ENCODE results near the gene TASP1.
"Not testable (repeated sequence)": the region's sequence is repeated elsewhere in the genome, so short reads cannot be mapped to it uniquely, and the experiment has no call there.

Gene TASP1

DNA sequence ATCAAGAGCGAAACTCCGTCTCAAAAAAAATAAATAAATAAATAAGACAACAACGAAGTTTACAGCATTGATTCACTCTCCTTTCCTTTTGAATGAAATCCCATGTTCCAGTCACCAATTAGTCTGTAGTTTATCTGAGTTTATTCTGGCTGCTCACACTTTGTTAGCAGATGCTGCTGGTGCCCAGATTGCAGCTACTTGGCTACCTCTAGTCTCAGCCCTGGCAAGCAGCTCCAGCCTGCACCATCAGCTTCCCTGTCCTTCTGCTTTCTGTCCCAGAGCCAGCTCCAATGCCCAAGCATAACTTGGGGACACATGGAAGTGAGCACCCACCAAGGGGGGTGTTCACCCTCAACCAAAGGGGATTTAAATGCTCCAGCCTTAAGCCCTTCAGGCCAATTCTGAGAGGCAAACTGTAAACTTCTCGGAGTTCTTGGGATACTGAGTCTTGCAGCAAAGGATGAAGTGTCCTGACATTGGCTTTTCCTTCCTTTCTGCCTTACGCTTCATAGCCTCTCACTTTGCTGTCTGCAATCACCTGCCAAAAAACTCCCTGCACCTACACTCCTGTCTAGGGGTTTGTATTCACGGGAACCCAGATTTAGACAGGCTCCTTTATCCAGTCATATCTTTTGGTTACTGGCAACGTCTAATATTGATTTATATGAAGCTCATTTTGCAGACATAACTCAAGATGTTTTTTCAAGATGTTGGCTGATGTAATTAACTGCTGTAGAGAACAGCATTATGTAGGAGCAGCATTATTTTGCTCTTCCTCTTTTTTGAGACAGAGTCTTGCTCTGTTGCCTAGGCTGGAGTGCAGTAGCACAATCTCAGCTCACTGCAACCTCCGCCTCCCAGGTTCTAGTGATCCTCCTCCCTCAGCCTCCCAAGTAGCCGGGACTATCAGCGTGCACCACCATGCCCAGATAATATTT, 9.8 kb upstream of the TASP1 start:
- DNase-seq (ENCODE audit: low read depth in 1 of 2, low spot score in 1 of 2) = no peak

DNA sequence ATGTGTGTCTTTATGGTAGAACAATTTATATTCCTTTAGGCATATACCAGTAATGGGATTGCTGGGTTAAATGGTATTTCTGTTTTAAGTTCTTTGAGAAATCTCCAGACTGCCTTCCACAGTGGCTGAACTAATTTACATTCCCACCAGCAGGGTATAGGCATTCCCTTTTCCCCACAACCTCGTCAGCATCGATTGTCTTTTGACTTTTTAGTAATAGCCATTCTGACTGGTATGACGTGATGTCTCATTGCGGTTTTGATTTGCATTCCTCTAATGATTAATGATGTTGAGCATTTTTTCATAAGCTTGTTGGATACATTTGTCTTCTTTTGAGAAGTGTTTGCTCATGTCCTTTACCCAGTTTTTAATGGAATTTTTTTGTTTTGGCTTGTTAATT, 5.3 kb upstream of the TASP1 start:
- DNase-seq (ENCODE audit: low read depth in 1 of 2, low spot score in 1 of 2) = no peak

- no peak for DNase-seq (ENCODE audit: low read depth in 1 of 2, low spot score in 1 of 2)
Measured at GRCh38 chr20:13639150-13639497, 392 bp upstream of the TASP1 start.

- no peak for DNase-seq (ENCODE audit: low read depth in 1 of 2, low spot score in 1 of 2)
Measured at GRCh38 chr20:13638162-13638495, 603 bp downstream of the TASP1 start.

DNA sequence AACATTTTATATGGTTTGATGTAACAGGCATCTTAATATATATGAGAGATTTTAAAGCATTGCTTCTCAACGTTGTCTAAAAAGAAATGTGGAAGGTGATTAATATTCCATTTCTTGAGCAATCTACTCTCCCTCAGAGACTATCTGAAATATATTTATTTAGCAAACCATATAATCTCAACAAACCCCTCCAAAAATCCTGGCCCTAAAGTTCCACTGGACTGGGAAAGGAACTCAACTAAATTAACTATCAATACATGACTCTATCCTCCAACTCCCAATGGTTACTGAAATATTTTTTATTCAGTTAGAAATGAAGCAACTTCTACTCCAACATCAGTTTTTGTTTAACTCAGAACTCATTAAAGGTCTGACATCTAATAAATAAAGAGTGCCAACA, 6.3 kb downstream of the TASP1 start:
- no peak for DNase-seq (ENCODE audit: low read depth in 1 of 2, low spot score in 1 of 2)

- not testable (repeated sequence) for DNase-seq (ENCODE audit: low read depth in 1 of 2, low spot score in 1 of 2)
Measured at GRCh38 chr20:13627525-13627924, 11.2 kb downstream of the TASP1 start.

DNA sequence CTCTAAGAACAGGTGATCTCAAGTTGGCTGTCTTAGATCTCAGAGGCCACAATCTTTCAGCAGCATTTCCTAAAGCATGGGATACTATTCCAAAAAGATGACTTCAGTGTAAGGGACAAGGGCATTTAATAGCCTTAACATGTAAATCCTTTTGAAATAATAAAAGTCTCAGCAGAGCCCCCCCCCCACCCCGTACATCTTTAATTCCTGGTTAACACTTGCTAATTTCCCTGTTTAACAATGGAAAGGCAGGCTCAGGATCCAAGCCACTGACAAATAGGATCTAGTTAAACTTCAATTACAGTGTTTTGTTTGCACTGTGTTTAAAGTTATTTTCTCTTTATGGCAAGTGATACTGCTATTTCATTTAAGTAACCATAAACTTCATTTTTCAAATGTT, 12.0 kb downstream of the TASP1 start:
- DNase-seq (ENCODE audit: low read depth in 1 of 2, low spot score in 1 of 2) = no peak

- no peak for DNase-seq (ENCODE audit: low read depth in 1 of 2, low spot score in 1 of 2)
Measured at GRCh38 chr20:13625304-13625979, 13.3 kb downstream of the TASP1 start.

GRCh38 chr20:13619415-13619814, 19.3 kb downstream of the TASP1 start:
- not testable (repeated sequence) for DNase-seq (ENCODE audit: low read depth in 1 of 2, low spot score in 1 of 2)

DNA sequence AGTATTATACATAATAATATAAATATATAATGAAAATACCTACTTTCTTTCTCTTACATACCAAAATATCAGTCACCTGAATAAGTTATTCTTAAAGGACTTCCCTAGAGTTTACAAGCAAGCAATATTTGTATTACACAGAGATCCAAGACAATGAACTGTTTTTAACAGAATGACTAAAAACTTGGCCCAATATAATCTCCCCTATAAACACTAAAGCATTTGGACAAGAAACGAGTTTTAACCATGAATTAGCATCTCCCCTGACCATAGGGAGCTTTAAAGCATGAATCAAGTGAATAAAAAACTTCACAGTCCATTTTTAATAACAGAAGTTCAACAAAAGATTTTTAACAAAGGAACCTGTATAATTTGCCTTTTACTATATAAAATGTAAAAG, 20.3 kb downstream of the TASP1 start:
- DNase-seq (ENCODE audit: low read depth in 1 of 2, low spot score in 1 of 2) = not testable (repeated sequence)

DNA sequence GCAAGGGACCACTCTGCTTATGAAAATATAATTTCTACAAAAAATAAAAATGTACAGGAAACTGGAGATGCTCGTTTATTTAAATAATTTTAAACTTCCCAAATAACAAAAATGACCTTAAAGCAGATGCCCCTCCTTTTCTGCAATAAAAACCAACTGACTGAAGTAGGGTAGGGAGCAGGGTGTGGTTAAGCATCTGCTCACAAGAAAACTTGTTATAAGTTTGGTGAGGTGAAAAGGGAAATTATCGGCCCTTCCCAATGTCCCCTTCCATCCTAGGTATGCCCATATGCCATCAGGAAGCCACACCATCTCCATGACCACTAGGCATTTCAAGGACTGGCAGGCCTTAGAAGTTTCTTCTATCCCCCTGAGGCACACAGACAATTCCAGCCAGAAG, 21.1 kb downstream of the TASP1 start:
- not testable (repeated sequence) for DNase-seq (ENCODE audit: low read depth in 1 of 2, low spot score in 1 of 2)

DNA sequence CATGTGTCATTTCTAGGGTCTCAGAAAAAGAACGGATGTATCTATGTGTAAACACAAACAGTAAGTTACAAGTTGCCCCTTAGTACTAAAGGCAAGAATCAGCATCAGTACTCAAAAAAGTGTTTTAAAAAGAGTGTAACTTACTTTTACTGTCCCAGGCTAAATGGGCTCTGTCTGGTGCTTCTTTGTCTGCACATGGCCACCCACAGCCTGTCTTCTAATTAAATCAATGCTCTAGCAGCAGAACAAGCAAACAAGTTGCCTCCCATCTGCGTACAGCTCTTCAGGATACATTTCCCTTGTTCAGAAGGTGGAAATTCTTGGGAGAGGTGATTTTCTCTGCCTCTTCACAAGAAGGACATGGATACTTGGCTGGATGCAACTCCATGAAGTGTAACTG, 22.0 kb downstream of the TASP1 start:
- DNase-seq (ENCODE audit: low read depth in 1 of 2, low spot score in 1 of 2) = not testable (repeated sequence)

GRCh38 chr20:13613917-13614316, 24.8 kb downstream of the TASP1 start:
- no peak for DNase-seq (ENCODE audit: low read depth in 1 of 2, low spot score in 1 of 2)

DNA sequence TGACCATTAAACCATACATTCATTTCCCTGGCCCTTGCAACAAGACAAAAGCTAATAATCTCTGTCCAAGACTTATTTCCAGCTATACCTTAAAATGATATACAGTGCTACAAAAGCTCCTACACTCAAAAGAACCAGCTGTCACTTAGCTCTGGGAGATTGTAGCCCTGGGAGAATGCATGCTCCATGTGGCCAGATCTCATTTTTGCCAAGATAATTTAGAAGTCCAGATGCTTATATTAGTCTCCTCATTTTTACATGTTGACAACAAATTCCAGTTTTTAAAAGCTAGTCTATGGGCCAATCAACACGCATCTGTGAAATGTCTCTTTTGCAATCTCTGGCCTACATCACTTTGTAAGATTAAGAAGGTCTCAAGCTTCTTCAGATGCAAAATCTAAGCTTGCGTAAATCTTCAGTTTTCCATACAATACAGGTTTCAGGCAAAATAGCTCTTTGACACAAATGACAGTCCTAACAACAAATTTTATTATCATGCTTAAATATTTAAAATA, 27.1 kb downstream of the TASP1 start:
- DNase-seq (ENCODE audit: low read depth in 1 of 2, low spot score in 1 of 2) = no peak

DNA sequence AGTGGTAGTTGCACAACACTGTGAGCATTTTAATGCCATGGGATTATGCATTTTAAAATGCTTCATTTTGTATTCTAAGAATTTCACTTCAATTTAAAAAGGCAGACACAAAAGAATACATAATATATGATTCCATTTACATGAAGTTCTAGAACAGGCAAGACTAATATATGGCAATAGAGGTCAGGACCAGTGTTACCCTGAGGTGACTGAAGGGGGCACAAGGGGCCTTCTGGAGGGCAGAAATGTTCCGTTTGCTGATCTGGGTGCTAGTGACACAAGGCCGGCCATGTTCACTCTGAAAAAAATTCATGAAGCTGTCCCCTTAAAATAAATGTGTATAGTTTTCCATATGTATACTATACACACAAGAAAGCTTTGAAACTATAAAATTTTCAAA, 28.5 kb downstream of the TASP1 start:
- DNase-seq (ENCODE audit: low read depth in 1 of 2, low spot score in 1 of 2) = no peak

GRCh38 chr20:13608066-13608465, 30.7 kb downstream of the TASP1 start:
- DNase-seq (ENCODE audit: low read depth in 1 of 2, low spot score in 1 of 2) = no peak

DNA sequence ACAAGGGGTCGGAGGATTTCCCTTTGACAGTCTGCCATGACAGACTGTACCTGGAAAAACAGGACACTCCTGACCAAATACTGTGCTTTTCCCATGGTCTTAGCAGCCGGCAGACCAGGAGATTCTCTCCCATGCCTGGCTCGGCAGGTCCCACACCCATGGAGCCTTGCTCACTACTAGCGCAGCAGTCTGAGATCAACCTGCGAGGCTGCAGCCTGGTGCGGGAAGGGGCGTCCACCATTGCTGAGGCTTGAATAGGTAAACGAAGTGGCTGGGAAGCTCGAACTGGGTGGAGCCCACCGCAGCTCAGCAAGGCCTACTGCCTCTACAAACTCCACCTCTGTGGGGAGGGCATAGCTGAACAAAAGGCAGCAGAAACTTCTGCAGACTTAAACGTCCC, 45.3 kb downstream of the TASP1 start:
- not testable (repeated sequence) for DNase-seq (ENCODE audit: low read depth in 1 of 2, low spot score in 1 of 2)

DNA sequence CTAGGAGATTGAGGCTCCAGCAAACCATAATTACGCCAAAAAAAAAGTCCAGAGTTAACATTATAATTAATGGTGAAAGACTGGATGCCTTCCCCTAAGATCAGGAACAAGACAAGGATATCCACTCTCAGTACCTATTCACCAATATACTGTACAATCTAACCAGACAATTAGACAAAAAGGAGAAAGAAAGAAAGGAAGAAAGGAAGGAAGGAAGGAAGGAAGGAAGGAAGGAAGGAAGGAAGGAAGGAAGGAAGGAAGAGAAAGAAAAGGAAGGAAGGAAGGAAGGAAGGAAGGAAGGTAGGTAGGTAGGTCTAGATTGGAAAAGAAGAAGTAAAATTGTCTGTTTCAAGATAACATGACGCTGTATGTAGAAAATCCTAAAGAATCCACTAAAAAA, 50.7 kb downstream of the TASP1 start:
- DNase-seq (ENCODE audit: low read depth in 1 of 2, low spot score in 1 of 2) = no peak

- DNase-seq (ENCODE audit: low read depth in 1 of 2, low spot score in 1 of 2) = no peak
Measured at GRCh38 chr20:13587370-13587769, 51.4 kb downstream of the TASP1 start.

GRCh38 chr20:13586133-13586532, 52.6 kb downstream of the TASP1 start:
- no peak for DNase-seq (ENCODE audit: low read depth in 1 of 2, low spot score in 1 of 2)

DNA sequence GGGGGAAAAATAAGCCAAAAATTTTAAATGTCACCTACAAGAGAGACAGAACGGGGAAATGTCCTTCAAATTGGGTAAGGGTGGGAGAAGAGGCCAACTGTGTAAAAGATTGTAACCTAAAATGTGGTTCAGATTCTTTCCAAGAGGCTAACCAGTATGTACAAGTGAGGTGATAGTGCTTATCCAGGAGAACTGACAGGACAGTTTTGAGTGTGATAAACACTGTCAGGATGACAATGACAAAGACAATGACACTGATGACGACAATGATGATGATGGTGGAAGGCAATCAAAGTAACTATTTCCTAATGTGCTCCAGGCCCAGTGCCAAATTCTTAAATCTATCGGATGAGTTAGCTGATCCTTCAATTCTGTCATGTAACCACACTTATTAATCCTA, 57.3 kb downstream of the TASP1 start:
- no peak for DNase-seq (ENCODE audit: low read depth in 1 of 2, low spot score in 1 of 2)

GRCh38 chr20:13580707-13581106, 58.0 kb downstream of the TASP1 start:
- DNase-seq (ENCODE audit: low read depth in 1 of 2, low spot score in 1 of 2) = no peak

All from stimulated activated CD4-positive, alpha-beta T cell treated with anti-CD3 and anti-CD28 coated beads, Interleukin-15, amount 100 ng/mL, for 1 hour (primary cell).